Ishikawa (cell line): Measurements from ENCODE around the gene FAM9A.

Experiments
- CEBPB ChIP-seq: IDR thresholded peaks from 2 replicates; pipeline ENCODE4 v1.6.1; 2012
- CREB1 ChIP-seq: IDR thresholded peaks from 2 replicates; pipeline ENCODE4 v1.6.1; 2012; ENCODE audit warnings: low read depth
- EGR1 ChIP-seq: IDR thresholded peaks from 2 replicates; pipeline ENCODE4 v1.6.1; 2012
- EP300 ChIP-seq: IDR thresholded peaks from 2 replicates; pipeline ENCODE4 v1.6.1; 2012; ENCODE audit warnings: borderline replicate concordance
- MAX ChIP-seq: IDR thresholded peaks from 2 replicates; pipeline ENCODE4 v1.6.1; 2012
- NFIC ChIP-seq: IDR thresholded peaks from 2 replicates; pipeline ENCODE4 v1.6.1; 2012
- RAD21 ChIP-seq: IDR thresholded peaks from 2 replicates; pipeline ENCODE4 v1.6.1; 2012; ENCODE audit warnings: low read depth
- USF1 ChIP-seq: IDR thresholded peaks from 2 replicates; pipeline ENCODE4 v1.6.1; 2012
- YY1 ChIP-seq: IDR thresholded peaks from 2 replicates; pipeline ENCODE4 v1.6.1; 2012; ENCODE audit warnings: low read depth
- ZBTB7A ChIP-seq: IDR thresholded peaks from 2 replicates; pipeline ENCODE4 v1.6.1; 2012; ENCODE audit warnings: low read depth

- TF ChIP-seq CEBPB (no peak), EP300 (no peak), NFIC (no peak), RAD21 (peak; percentile 51), EGR1 (no peak), YY1 (no peak), ZBTB7A (no peak), MAX (no peak), USF1 (no peak), CREB1 (no peak)
Observed at GRCh38 chrX:8743126-8743732, 58.0 kb downstream of the FAM9A start.
